ENCODE results near the gene CENATAC.
A peak's percentile ranks its signal among the peaks of the same experiment; 100 is the strongest.
"Not testable (repeated sequence)": the region's sequence is repeated elsewhere in the genome, so short reads cannot be mapped to it uniquely, and the experiment has no call there.

The CENATAC gene

DNA sequence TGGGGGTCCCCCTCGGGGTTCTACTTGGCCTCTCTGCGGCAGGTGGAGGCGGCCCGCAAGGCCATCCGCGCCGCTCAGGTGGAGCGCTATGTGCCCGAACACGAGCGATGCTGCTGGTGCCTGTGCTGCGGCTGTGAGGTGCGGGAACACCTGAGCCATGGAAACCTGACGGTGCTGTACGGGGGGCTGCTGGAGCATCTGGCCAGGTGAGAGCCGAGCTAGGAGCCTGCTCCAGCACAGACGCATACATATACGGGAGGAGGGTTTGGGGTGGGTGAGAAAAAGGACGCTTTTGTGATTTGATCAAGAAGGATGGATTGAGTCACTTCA lies 415 bp downstream of the CENATAC start:
- no peak for DNase-seq

GRCh38 chr11:118998822-118999221 lies 884 bp downstream of the CENATAC start:
- no peak for DNase-seq

DNA sequence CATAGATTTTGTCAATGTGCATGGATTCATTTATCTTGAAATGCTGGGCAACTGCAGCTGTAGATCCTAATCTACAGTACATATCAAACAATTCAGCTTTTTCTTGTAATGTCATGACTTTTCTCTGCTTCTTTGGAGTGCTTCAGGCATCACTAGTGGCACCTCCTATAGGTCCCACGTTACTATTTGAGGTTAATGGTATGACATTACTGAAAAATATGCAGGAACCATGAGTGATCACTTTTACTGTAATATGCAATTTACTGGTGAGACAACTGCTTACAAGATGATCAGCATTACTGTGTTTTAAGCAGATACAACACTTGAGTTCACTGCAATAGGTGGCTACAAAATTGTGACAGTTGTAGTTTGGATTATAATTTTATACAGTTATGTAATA lies 3.0 kb downstream of the CENATAC start:
- no peak for DNase-seq

- no peak for DNase-seq
Observed at GRCh38 chr11:119006656-119007055, 8.7 kb downstream of the CENATAC start.

DNA sequence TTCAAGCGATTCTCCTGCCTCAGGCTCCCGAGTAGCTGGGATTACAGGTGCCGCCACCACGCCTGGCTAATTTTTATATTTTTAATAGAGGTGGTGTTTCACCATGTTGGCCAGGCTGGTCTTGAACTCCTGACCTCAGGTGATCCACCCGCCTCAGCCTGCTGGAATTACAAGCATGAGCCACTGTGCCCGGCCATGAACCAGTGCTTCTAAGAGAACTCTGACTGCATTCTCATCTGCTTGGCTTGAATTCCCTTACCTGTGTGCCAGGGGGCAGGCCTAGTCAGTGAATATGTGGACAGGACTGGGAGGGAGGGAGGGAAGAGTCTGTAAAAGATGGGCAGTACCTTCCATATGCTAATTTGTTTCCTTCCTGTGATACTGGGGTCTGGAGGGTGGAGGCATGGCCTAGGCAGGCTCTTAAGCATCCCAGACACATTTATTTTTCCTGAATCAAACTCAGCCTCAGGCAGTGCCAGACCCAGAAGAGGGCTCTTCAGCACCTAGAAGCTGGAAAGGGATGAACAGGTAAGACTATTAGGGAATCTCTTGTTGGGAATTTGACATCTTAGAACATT lies 13.6 kb downstream of the CENATAC start:
- DNase-seq: no peak

- DNase-seq: no peak
Observed at GRCh38 chr11:119012629-119013170, 14.8 kb downstream of the CENATAC start.

- no peak for DNase-seq
Observed at GRCh38 chr11:119014209-119014924, 16.4 kb downstream of the CENATAC start.

DNA sequence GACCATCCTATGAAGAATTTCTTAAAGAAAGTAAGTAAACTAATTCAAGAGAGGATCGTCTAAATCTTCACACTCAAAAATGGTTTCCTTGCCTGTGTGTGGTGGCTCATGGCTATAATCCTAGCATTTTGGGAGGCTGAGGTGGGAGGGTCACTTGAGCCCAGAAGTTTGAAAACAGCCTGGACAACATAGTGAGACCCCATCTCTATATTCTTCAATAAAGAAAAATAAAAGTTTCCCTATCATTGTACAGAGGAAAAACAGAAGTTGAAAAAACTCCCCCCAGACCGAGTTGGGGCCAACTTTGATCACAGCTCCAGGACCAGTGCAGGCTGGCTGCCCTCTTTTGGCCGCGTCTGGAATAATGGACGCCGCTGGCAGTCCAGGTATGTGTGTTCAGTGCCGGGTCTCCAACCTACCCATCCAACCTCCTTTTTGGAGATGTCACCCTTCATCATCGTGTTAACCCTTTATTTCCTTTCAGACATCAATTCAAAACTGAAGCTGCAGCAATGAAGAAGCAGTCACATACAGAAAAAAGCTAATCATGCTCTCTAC lies 17.2 kb downstream of the CENATAC start:
- no peak for DNase-seq

- DNase-seq: no peak
Observed at GRCh38 chr11:119016216-119017009, 18.5 kb downstream of the CENATAC start.

- not testable (repeated sequence) for DNase-seq
Observed at GRCh38 chr11:119017377-119017776, 19.4 kb downstream of the CENATAC start.

DNA sequence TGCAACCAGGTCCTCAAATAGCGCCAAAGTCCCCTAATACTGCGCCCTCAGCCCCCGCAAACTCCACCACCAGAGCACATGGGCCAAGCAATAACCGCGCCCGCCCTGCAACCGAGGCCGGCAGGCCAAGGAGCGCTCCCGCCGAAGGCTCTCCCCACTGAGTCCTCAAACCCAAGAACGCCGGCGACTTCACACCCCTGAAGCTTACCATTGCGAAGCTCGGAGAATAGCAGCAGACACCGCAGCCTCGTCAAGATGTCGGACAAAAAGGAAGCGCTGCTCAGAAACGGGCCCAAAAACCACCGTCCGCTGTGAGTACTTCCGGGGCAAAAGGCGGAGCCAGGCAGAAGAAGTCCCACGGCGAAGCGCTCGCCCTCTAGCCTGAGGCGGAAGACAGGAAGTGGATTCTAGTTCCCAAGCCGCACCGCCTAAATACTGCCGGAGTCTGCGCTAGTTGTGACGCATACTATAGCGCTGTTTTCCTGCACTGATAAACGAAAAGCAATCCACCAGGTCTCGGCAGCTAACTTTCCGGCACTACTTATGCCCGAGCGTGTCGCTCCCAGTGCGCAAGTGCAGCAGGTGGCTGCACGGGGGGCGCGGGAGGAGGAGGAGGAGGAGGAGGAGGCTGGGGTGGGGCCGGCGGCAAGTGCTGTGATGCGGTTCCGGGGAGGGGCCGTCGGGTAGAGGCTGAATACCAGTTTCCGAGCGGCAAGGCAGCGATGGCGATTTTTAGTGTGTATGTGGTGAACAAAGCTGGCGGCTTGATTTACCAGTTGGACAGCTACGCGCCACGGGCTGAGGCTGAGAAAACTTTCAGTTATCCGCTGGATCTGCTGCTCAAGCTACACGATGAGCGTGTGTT lies 20.4 kb downstream of the CENATAC start, which contains the start of the genes RPS25 and TRAPPC4:
Gene RPS25 (minus strand): TSS at position 270 of the 865 bp plus-strand sequence. CDS start 59 bp downstream, at position 211.
Gene TRAPPC4 (plus strand): TSS at position 693 of the 865 bp plus-strand sequence. CDS start 30 bp downstream, at position 723.
- DNase-seq: peak; percentile 100

- DNase-seq: no peak
Observed at GRCh38 chr11:119019996-119020395, 22.1 kb downstream of the CENATAC start.

DNA sequence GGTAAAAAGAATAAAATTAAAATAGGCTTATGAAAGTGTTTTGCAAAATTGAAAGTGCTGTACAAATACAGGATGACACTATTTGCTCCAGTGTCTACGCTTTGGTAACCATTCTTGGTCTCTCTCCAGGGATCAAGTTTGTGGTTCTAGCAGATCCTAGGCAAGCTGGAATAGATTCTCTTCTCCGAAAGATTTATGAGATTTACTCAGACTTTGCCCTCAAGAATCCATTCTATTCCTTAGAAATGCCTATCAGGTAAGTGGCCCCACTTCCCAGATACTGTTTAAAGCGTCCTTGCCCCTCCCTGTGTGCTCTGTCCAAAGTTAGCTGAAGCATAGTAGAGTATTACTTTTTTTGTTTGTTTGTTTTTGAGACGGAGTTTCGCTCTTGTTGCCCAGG lies 23.7 kb downstream of the CENATAC start:
- no peak for DNase-seq

DNA sequence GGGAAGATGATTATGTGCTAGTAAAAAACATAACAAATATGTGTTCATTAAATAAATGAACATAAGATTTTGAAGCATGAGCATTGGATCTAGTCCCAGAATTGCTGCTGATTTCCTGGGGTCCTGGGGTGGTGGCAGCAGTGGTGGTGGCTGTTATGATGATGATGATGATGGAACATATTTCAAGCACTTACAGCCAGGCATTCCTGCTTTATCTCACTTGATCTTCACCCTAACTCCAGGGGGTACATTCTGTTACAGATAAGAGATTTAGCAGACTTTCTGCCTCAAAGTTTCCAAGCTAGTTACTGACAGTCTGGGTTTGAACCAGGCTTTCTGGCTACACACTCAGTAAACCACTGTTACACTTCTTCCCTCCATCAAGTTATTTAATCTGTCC lies 25.8 kb downstream of the CENATAC start:
- DNase-seq: no peak

GRCh38 chr11:119024430-119025098 lies 26.6 kb downstream of the CENATAC start:
- DNase-seq: no peak

- DNase-seq: no peak
Observed at GRCh38 chr11:119025099-119025473, 27.1 kb downstream of the CENATAC start.

DNA sequence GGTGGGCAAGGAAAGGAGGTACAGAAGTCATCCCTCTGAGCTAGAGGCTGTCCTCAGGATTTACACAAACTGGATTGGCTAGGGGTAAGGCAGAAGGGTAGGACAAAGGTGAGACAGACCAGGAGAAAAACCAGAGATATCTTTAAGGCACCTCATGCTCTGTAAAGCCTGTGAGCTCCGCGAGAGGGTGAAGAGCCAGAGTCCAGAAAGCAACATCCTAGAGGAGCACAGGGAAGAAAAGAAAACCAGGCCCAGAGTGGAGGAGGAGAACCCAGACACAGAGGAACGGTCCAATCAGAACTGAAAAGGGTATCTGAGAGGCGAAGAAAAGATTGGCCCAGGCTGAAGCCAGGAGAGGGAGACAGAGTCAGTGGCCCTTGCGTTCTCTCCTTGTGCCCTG lies 27.6 kb downstream of the CENATAC start:
- no peak for DNase-seq

DNA sequence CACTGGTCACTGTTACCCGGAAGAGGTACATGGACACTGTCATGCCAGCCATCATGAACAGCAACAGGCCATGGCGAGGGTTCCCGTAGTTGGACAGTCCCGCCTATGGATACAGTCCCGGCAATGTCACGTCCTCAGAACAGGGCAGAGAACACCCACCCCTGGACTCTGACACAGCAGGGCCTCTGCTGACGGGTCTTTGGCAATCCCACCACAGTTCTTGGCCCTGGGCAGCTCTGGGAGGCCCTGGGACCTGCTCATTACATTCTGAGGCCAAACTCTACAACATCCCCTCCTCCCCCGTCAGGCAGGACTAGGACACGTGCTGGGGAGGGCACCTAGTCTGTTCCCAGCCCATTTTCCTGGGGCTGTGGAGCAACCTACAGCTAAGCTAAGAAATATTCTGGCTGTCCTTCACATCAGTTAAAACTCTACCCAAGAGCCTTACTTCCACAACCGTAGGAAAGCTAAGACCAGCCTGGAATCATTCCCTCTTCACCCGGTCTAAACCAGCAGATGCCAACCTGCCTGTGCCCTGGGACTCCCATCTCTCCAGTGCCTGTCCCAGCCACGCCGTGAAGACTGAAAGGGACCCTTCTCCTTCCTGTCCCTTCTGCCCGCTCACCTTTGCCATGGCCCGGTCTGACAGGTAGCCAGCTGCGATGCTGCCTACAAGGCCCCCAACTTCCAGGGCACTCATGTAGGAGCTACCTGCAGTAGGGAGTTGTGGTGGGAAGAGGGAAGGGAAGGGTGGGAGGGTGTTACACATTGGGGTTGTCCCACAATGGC lies 28.2 kb downstream of the CENATAC start:
- DNase-seq: no peak

- DNase-seq: no peak
Observed at GRCh38 chr11:119026970-119027369, 29.0 kb downstream of the CENATAC start.

GRCh38 chr11:119027561-119028345 lies 29.8 kb downstream of the CENATAC start:
- DNase-seq: no peak

All from GF-D8 (cell line).